ENCODE measurements around the gene ARPC4. TPM values are rescaled to one million over a fixed set of nuclear protein-coding genes. Genes with fewer than 3 reads are reported as not detected.

Gene ARPC4
- total and polyA plus RNA-seq, 10 of the 15 experiments (the other 5 are each of a cell fraction or from before 2014, with no cell fraction given), result 42.0 to 354 (median 268) TPM

- no peak for TF ChIP-seq CUX1 (IDR thresholded peaks at IDR 0.05; ENCODE audit: insufficient replicate concordance, low read depth, low read length)
- no peak for TF ChIP-seq SMAD1 (IDR thresholded peaks at IDR 0.05; ENCODE audit: low read depth, partially characterized antibody)
Measured at GRCh38 chr3:9750556-9751411, 42.1 kb upstream of the ARPC4 start (continued).

GRCh38 chr3:9754678-9755077 is 38.2 kb upstream of the ARPC4 start:
- Histone ChIP-seq H3K4me2 (ENCODE audit: control insufficient read depth, insufficient read depth) (no peak overlapping the region), H3K4me3 (no peak overlapping the region), H3K27me3 (replicated peaks in 1 of 2; ENCODE audit: control insufficient read depth in 2 of 2, insufficient read depth in 2 of 2, low read length in 1 of 2) (no peaks in the 10 kb centered on the region), H4K20me1 (ENCODE audit: control insufficient read depth, insufficient read depth) (no peaks in the 10 kb centered on the region), H3K9ac (ENCODE audit: control insufficient read depth, insufficient read depth, low read length) (no peak overlapping the region), H3K79me2 (ENCODE audit: control insufficient read depth, insufficient read depth, low read length) (peaks cover 15% of the 10 kb centered on the region), H3K9me3 (replicated peaks; ENCODE audit: control insufficient read depth, insufficient read depth, low read length) (no peaks in the 10 kb centered on the region), H3K36me3 (ENCODE audit: control insufficient read depth in 2 of 2, insufficient read depth in 2 of 2, low read length in 1 of 2) (peaks cover 2 to 9% of the 10 kb centered on the region in 2 experiments; a peak in 3 of 4 replicates), H3K27ac (ENCODE audit: control insufficient read depth, insufficient read depth) (no peak overlapping the region), H3K4me1 (ENCODE audit: control insufficient read depth, insufficient read depth, low read length) (peaks cover 21% of the 10 kb centered on the region), H2AFZ (ENCODE audit: control insufficient read depth, low read depth, low read length) (no peak overlapping the region)
- DNase-seq (ENCODE audit: low read depth, low spot score), result no peak
- in situ Hi-C loops (cut with MboI), result no loop called here
- ChIA-PET RAD21 (ENCODE audit: unreplicated experiment) (no interaction called here), POLR2A (interaction anchor here (0.9 kb wide), 1 partner anchor 42 kb away, joined by 3 read pairs; no protein-coding TSS in a partner anchor), CTCF (no interaction called here), SMC1A (ENCODE audit: uncharacterized antibody, unreplicated experiment) (no interaction called here)
- intact Hi-C loops (cut with micrococcal nuclease; ENCODE audit: unreplicated experiment), result no loop called here
- ATAC-seq, result no peak
- 98% methylated on average over 8 of the region's 8 CpGs for WGBS (ENCODE audit: insufficient coverage, insufficient replicate concordance, low lambda C conversion rate, missing lambda C conversion rate)
- TF ChIP-seq CREB1 (IDR thresholded peaks at IDR 0.05; ENCODE audit: low read depth) (no peak), ATF3 (IDR thresholded peaks at IDR 0.05; ENCODE audit: borderline replicate concordance, extremely low read depth, low read depth, low read length) (no peak), MYB (IDR thresholded peaks at IDR 0.05; ENCODE audit: borderline replicate concordance, low read depth, low read length) (no peak), NFXL1 (IDR thresholded peaks at IDR 0.05; ENCODE audit: borderline replicate concordance) (no peak), SP1 (IDR thresholded peaks at IDR 0.05; ENCODE audit: low read depth, low read length) (no peak)
- no TSS peak for BruUV-seq (replicated peaks)
- no peak for FAIRE-seq
